H1 (cell line): ENCODE measurements around the gene WDR12. TPM values are rescaled to one million over a fixed set of nuclear protein-coding genes. Genes with fewer than 3 reads are reported as not detected.

ENCODE experiments used
- CTCF ChIA-PET: fragments of 300-600 bp; sonication (Branson Sonifier 250); formaldehyde crosslinking; loops from one replicate; lab custom pipeline; 2021; ENCODE audit not compliant: partially characterized antibody; lab: Charles Lee
- POLR2A ChIA-PET: fragments of 300-600 bp; sonication (Branson Sonifier 250); formaldehyde crosslinking; loops from one replicate; lab custom pipeline; 2021; ENCODE audit warnings: inconsistent platforms; ENCODE audit not compliant: partially characterized antibody; lab: Charles Lee
- DNase-seq, 2 experiments: peaks; one replicate each; pipeline versions ENCODE4 v3.0.0 to v3.0.0-alpha.2; 2010 to 2022; ENCODE audit warnings: low spot score in 2 of 2, low read depth in 1 of 2, mixed read lengths in 1 of 2
- FAIRE-seq: peaks from 2 replicates; lab custom pipeline; 2011; peaks lifted over from hg19 to GRCh38; lab: Jason Lieb, UNC
- H2AFZ ChIP-seq: 2 replicates; pipeline ENCODE4 v1.8.1; 2012; ENCODE audit warnings: low read length, inconsistent platforms
- H2AK5ac ChIP-seq: 2 replicates; pipeline ENCODE4 v1.6.1; 2013; ENCODE audit warnings: low read depth, low read length
- H2BK120ac ChIP-seq: replicated peaks from 2 replicates; pipeline ENCODE3; 2013; ENCODE audit warnings: low read depth, low read length, inconsistent platforms
- H2BK12ac ChIP-seq: 2 replicates; pipeline ENCODE4 v1.6.1; 2013; ENCODE audit warnings: low read depth, low read length
- H2BK15ac ChIP-seq: 2 replicates; pipeline ENCODE4 v1.6.1; 2013; ENCODE audit warnings: low read length
- H2BK20ac ChIP-seq: 2 replicates; pipeline ENCODE4 v1.6.1; 2013; ENCODE audit warnings: low read length
- H2BK5ac ChIP-seq: 2 replicates; pipeline ENCODE4 v1.6.1; 2013; ENCODE audit warnings: low read depth, low read length
- H3K14ac ChIP-seq: 2 replicates; pipeline ENCODE4 v1.6.1; 2013; ENCODE audit warnings: inconsistent platforms; ENCODE audit not compliant: insufficient read length
- H3K18ac ChIP-seq: 2 replicates; pipeline ENCODE4 v1.6.1; 2013; ENCODE audit warnings: low read length; ENCODE audit errors: extremely low read depth
- H3K23ac ChIP-seq: 2 replicates; pipeline ENCODE4 v1.6.1; 2013; ENCODE audit warnings: inconsistent platforms; ENCODE audit not compliant: insufficient read length
- H3K23me2 ChIP-seq: 2 replicates; pipeline ENCODE4 v1.6.1; 2013; ENCODE audit warnings: low read depth, low read length
- H3K27ac ChIP-seq: 2 replicates; pipeline ENCODE4 v1.6.1; 2011; ENCODE audit warnings: low read depth, low read length, inconsistent platforms
- H3K27me3 ChIP-seq, 4 experiments: replicated peaks in 1 of 4; 1 replicate in 1 of 4; 2 replicates in 3 of 4; pipeline versions ENCODE4 v1.6.1 to v1.8.1; 2011 to 2013; ENCODE audit warnings: low read length in 3 of 4, mild to moderate bottlenecking in 3 of 4, inconsistent platforms in 2 of 4, mixed read lengths in 2 of 4, moderate library complexity in 1 of 4; ENCODE audit not compliant: control insufficient read depth in 3 of 4, insufficient read depth in 3 of 4; ENCODE audit errors: extremely low read depth in 1 of 4
- H3K36me3 ChIP-seq, 4 experiments: 2 replicates each; pipeline versions ENCODE4 v1.6.1 to v1.8.1; 2011 to 2013; ENCODE audit warnings: mild to moderate bottlenecking in 4 of 4, low read length in 3 of 4, moderate library complexity in 2 of 4, control low read depth in 1 of 4, inconsistent platforms in 1 of 4; ENCODE audit not compliant: insufficient read depth in 4 of 4, control insufficient read depth in 2 of 4
- H3K4ac ChIP-seq: replicated peaks from 2 replicates; pipeline ENCODE3; 2013; ENCODE audit warnings: low read length, low read depth, mixed read lengths, inconsistent platforms; ENCODE audit not compliant: insufficient read length
- H3K4me1 ChIP-seq, 4 experiments: replicated peaks in 1 of 4; 1 replicate in 1 of 4; 2 replicates in 3 of 4; pipeline versions ENCODE4 v1.6.1 to v1.8.1; 2011 to 2013; ENCODE audit warnings: low read length in 3 of 4, inconsistent platforms in 2 of 4, mixed read lengths in 1 of 4; ENCODE audit not compliant: insufficient read depth in 4 of 4, control insufficient read depth in 3 of 4
- H3K4me2 ChIP-seq, 2 experiments: 2 replicates each; pipeline versions ENCODE4 v1.6.1 to v1.8.1; 2011 to 2013; ENCODE audit warnings: low read depth in 2 of 2, low read length in 2 of 2, control low read depth in 1 of 2, inconsistent platforms in 1 of 2, mild to moderate bottlenecking in 1 of 2; ENCODE audit not compliant: insufficient read depth in 1 of 2
- H3K4me3 ChIP-seq, 4 experiments: fragments of 200-600, 300-600 bp in 1 of 4; sonication (generic), shearing (Covaris generic), sonication (Bioruptor Twin) in 1 of 4; 2 replicates each; pipeline versions ENCODE4 v1.5.1 to v1.8.1; 2011 to 2016; ENCODE audit warnings: low read length in 4 of 4, low read depth in 3 of 4, control low read depth in 2 of 4, inconsistent platforms in 2 of 4, mild to moderate bottlenecking in 2 of 4, mixed read lengths in 1 of 4, moderate library complexity in 1 of 4; ENCODE audit not compliant: insufficient read depth in 2 of 4; ENCODE audit errors: extremely low read depth in 1 of 4
- H3K56ac ChIP-seq: replicated peaks from 2 replicates; pipeline ENCODE3; 2013; ENCODE audit warnings: low read depth, mild to moderate bottlenecking, mixed read lengths, low read length, inconsistent platforms; ENCODE audit not compliant: insufficient read length
- H3K79me1 ChIP-seq: 2 replicates; pipeline ENCODE4 v1.6.1; 2013; ENCODE audit warnings: low read depth, low read length, control low read depth
- H3K79me2 ChIP-seq, 2 experiments: 2 replicates each; pipeline versions ENCODE4 v1.6.1 to v1.8.1; 2012 to 2013; ENCODE audit warnings: low read length in 2 of 2, mild to moderate bottlenecking in 2 of 2, inconsistent platforms in 1 of 2; ENCODE audit not compliant: insufficient read depth in 2 of 2, control insufficient read depth in 1 of 2
- H3K9ac ChIP-seq, 4 experiments: replicated peaks in 1 of 4; 1 replicate in 1 of 4; 2 replicates in 3 of 4; pipeline versions ENCODE4 v1.6.1 to v1.8.1; 2011 to 2013; ENCODE audit warnings: low read depth in 3 of 4, low read length in 3 of 4, control low read depth in 2 of 4, mild to moderate bottlenecking in 2 of 4, moderate library complexity in 2 of 4, inconsistent platforms in 1 of 4; ENCODE audit errors: extremely low read depth in 1 of 4
- H3K9me3 ChIP-seq, 2 experiments: 2 replicates each; pipeline versions ENCODE4 v1.6.1 to v1.8.1; 2012 to 2013; ENCODE audit warnings: mild to moderate bottlenecking in 2 of 2, moderate library complexity in 2 of 2, control low read depth in 1 of 2, inconsistent platforms in 1 of 2, low read depth in 1 of 2, low read length in 1 of 2, mixed read lengths in 1 of 2; ENCODE audit not compliant: insufficient read depth in 2 of 2
- H4K20me1 ChIP-seq, 2 experiments: replicated peaks in 1 of 2; 2 replicates each; pipeline versions ENCODE3 to v1.8.1; 2011 to 2013; ENCODE audit warnings: inconsistent platforms in 2 of 2, low read length in 2 of 2, mild to moderate bottlenecking in 1 of 2; ENCODE audit not compliant: insufficient read depth in 2 of 2, control insufficient read depth in 1 of 2
- H4K5ac ChIP-seq: 2 replicates; pipeline ENCODE4 v1.6.1; 2013; ENCODE audit warnings: low read length, low read depth, mixed read lengths, inconsistent platforms; ENCODE audit not compliant: insufficient read length
- H4K8ac ChIP-seq: 2 replicates; pipeline ENCODE4 v1.8.0; 2013; ENCODE audit warnings: mild to moderate bottlenecking, moderate library complexity, low read length, inconsistent platforms; ENCODE audit not compliant: insufficient read depth; ENCODE audit errors: extremely low read depth
- H4K91ac ChIP-seq: replicated peaks from 2 replicates; pipeline ENCODE3; 2013; ENCODE audit warnings: low read length, mixed read lengths, inconsistent platforms; ENCODE audit not compliant: insufficient read length
- ATF2 ChIP-seq: IDR thresholded peaks from 2 replicates; pipeline ENCODE4 v1.6.1; 2012; ENCODE audit warnings: low read length, inconsistent platforms
- BCL11A ChIP-seq, 2 experiments: IDR thresholded peaks; one replicate each; pipeline ENCODE4 v1.6.1; 2011; ENCODE audit warnings: low read depth in 2 of 2, low read length in 2 of 2, mild to moderate bottlenecking in 2 of 2
- EP300 ChIP-seq, 2 experiments: IDR thresholded peaks; 1 replicate in 1 of 2; 2 replicates in 1 of 2; pipeline ENCODE4 v1.6.1; 2011 to 2012; ENCODE audit warnings: low read depth in 2 of 2, low read length in 2 of 2, mild to moderate bottlenecking in 2 of 2, borderline replicate concordance in 1 of 2, inconsistent platforms in 1 of 2, moderate library complexity in 1 of 2
- HDAC2 ChIP-seq, 2 experiments: fragments of 300-600 bp in 1 of 2; sonication (generic) in 1 of 2; IDR thresholded peaks; 2 replicates each; pipeline ENCODE4 v1.6.1; 2011 to 2012; ENCODE audit warnings: low read depth in 2 of 2, low read length in 2 of 2, mild to moderate bottlenecking in 2 of 2, moderate library complexity in 2 of 2, borderline replicate concordance in 1 of 2, inconsistent platforms in 1 of 2
- RAD21 ChIP-seq, 2 experiments: IDR thresholded peaks in 1 of 2; conservative IDR thresholded peaks in 1 of 2; 2 replicates each; pipeline ENCODE4 v1.6.1; 2011; ENCODE audit warnings: low read depth in 2 of 2, low read length in 2 of 2, improper control_type of control experiment in 1 of 2, inconsistent platforms in 1 of 2, mild to moderate bottlenecking in 1 of 2, moderate library complexity in 1 of 2
- SIN3A ChIP-seq, 2 experiments: IDR thresholded peaks in 1 of 2; conservative IDR thresholded peaks in 1 of 2; 2 replicates each; pipeline ENCODE4 v1.6.1; 2011 to 2012; ENCODE audit warnings: low read length in 2 of 2, improper control_type of control experiment in 1 of 2, low read depth in 1 of 2, mild to moderate bottlenecking in 1 of 2
- SIRT6 ChIP-seq: IDR thresholded peaks from one replicate; pipeline ENCODE4 v1.7.1; 2012; ENCODE audit warnings: low read length, inconsistent platforms
- WGBS, 2 experiments: shearing (Covaris generic) in 1 of 2; methylation state at CpG; one replicate each; pipeline versions ENCODE4 v1.1.6 to v1.1.7; 2013 to 2015; ENCODE audit warnings: low lambda C conversion rate in 2 of 2, mixed read lengths in 2 of 2, inconsistent platforms in 1 of 2, low coverage in 1 of 2, missing lambda C conversion rate in 1 of 2; ENCODE audit not compliant: insufficient replicate concordance in 2 of 2, insufficient coverage in 1 of 2, insufficient read length in 1 of 2; ENCODE audit errors: extremely low coverage in 1 of 2, missing lambda C conversion rate in 1 of 2; 5-methylcytosine and 5-hydroxymethylcytosine counted together
- polyA plus RNA-seq, 7 experiments: library from polyadenylated mRNA; depleted of rRNA in 3 of 7; stranded (reverse) in 5 of 7; unstranded in 2 of 7; fragments of >200 nt in 5 of 7; fragments of 200-250 nt in 2 of 7; gene quantifications; 1 replicate in 5 of 7; 2 replicates in 1 of 7; 4 replicates in 1 of 7; pipeline versions ENCODE4 v1.2.1 to v1.2.3, GENCODE V29; 2011 to 2013; ENCODE audit warnings: missing spikeins in 2 of 7, mixed read lengths in 2 of 7
- total RNA-seq: library from RNA; stranded (reverse); fragmentation: NEBNext Ultra II Directional; extraction: Animal tissue kit (Norgen Biotek cat#: 25700); gene quantifications from 2 replicates; pipeline ENCODE4 v1.2.1, GENCODE V29; 2021
- TF ChIP-seq, protein P1 (sequence below), 3 experiments: IDR thresholded peaks; 1 replicate in 2 of 3; 2 replicates in 1 of 3; pipeline versions ENCODE4 v1.5.1 to v1.6.1; 2011; ENCODE audit warnings: low read length in 3 of 3, mild to moderate bottlenecking in 3 of 3, inconsistent platforms in 2 of 3, low read depth in 1 of 3, moderate library complexity in 1 of 3; ENCODE audit not compliant: insufficient read depth in 1 of 3; ENCODE audit errors: control extremely low read depth in 1 of 3

The WDR12 gene
- total and polyA plus RNA-seq, 2 of the 8 experiments (the other 6 are each of a cell fraction or from before 2014, with no cell fraction given), result 25.0 to 183 TPM

DNA sequence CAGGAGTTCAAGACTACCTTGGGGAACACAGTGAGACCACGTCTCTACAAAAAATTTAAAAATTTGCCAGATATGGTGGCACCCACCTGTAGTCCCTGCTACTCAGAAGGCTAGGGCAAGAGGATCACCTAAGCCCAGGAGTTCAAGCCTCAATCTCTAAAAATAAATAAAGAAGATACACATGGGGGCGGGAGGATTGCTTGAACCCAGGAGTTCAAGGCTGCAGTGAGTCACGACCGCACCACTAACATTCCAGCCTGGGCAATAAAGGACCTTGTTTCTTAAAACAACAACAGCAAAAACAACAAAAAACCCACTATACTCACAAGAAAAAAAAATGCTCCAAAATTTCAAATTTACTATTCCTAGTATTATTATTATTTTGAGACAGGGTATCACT, 29.9 kb downstream of the WDR12 start:
- Histone ChIP-seq H4K8ac (no peak overlapping the region), H4K20me1 (peaks cover 0 to 2% of the 10 kb centered on the region in 2 experiments), H3K9me3 (no peaks in the 10 kb centered on the region), H3K4ac (no peak overlapping the region), H2AK5ac (no peak overlapping the region), H3K23me2 (no peaks in the 10 kb centered on the region), H3K27ac (no peak overlapping the region), H3K4me1 (no peaks in the 10 kb centered on the region), H3K23ac (no peak overlapping the region), H2BK12ac (no peak overlapping the region), H2AFZ (no peak overlapping the region), H3K36me3 (peaks cover 8 to 58% (median 33%) of the 10 kb centered on the region in 4 experiments), H2BK20ac (no peak overlapping the region), H3K9ac (no peak overlapping the region), H3K79me1 (no peaks in the 10 kb centered on the region), H3K14ac (no peak overlapping the region), H3K27me3 (no peaks in the 10 kb centered on the region), H4K91ac (no peak overlapping the region), H3K4me2 (no peak overlapping the region), H2BK15ac (no peak overlapping the region), H3K56ac (no peak overlapping the region), H3K79me2 (no peaks in the 10 kb centered on the region), H4K5ac (no peak overlapping the region), H2BK120ac (no peak overlapping the region), H3K4me3 (no peak overlapping the region), H3K18ac (no peak overlapping the region), H2BK5ac (no peak overlapping the region)
- WGBS, 2 experiments, result 90% methylated on average over 4 of the region's 4 CpGs; no CpG with 5 or more reads in 1 of the 2 experiments
- POLR2A ChIA-PET, result no interaction called here
- DNase-seq (no peak), FAIRE-seq (no peak)
- CTCF ChIA-PET, result no interaction called here
- TF ChIP-seq HDAC2 (IDR thresholded peaks at IDR 0.05; ENCODE audit: borderline replicate concordance in 1 of 2, low read depth in 2 of 2, low read length in 2 of 2) (no peak), BCL11A (IDR thresholded peaks at IDR 0.05; ENCODE audit: low read depth in 2 of 2, low read length in 2 of 2) (no peak), SIN3A (conservative IDR thresholded peaks at IDR 0.05 in 1 of 2, IDR thresholded peaks at IDR 0.05 in 1 of 2; ENCODE audit: low read depth in 1 of 2, low read length in 2 of 2) (no peak), ATF2 (no peak), SIRT6 (no peak), EP300 (IDR thresholded peaks at IDR 0.05; ENCODE audit: borderline replicate concordance in 1 of 2, low read depth in 2 of 2, low read length in 2 of 2) (no peak), RAD21 (IDR thresholded peaks at IDR 0.05 in 1 of 2, conservative IDR thresholded peaks at IDR 0.05 in 1 of 2; ENCODE audit: low read depth in 2 of 2, low read length in 2 of 2) (no peak)
- TF ChIP-seq, protein P1, sequence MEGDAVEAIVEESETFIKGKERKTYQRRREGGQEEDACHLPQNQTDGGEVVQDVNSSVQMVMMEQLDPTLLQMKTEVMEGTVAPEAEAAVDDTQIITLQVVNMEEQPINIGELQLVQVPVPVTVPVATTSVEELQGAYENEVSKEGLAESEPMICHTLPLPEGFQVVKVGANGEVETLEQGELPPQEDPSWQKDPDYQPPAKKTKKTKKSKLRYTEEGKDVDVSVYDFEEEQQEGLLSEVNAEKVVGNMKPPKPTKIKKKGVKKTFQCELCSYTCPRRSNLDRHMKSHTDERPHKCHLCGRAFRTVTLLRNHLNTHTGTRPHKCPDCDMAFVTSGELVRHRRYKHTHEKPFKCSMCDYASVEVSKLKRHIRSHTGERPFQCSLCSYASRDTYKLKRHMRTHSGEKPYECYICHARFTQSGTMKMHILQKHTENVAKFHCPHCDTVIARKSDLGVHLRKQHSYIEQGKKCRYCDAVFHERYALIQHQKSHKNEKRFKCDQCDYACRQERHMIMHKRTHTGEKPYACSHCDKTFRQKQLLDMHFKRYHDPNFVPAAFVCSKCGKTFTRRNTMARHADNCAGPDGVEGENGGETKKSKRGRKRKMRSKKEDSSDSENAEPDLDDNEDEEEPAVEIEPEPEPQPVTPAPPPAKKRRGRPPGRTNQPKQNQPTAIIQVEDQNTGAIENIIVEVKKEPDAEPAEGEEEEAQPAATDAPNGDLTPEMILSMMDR (IDR thresholded peaks at IDR 0.05; ENCODE audit: control extremely low read depth in 1 of 3, insufficient read depth in 1 of 3, low read depth in 1 of 3, low read length in 3 of 3), result no peak
